ENCODE results near the gene NMT2.

GRCh38 chr10:15201589-15202300 is 33.3 kb upstream of the NMT2 start:
- TF ChIP-seq, protein P1, sequence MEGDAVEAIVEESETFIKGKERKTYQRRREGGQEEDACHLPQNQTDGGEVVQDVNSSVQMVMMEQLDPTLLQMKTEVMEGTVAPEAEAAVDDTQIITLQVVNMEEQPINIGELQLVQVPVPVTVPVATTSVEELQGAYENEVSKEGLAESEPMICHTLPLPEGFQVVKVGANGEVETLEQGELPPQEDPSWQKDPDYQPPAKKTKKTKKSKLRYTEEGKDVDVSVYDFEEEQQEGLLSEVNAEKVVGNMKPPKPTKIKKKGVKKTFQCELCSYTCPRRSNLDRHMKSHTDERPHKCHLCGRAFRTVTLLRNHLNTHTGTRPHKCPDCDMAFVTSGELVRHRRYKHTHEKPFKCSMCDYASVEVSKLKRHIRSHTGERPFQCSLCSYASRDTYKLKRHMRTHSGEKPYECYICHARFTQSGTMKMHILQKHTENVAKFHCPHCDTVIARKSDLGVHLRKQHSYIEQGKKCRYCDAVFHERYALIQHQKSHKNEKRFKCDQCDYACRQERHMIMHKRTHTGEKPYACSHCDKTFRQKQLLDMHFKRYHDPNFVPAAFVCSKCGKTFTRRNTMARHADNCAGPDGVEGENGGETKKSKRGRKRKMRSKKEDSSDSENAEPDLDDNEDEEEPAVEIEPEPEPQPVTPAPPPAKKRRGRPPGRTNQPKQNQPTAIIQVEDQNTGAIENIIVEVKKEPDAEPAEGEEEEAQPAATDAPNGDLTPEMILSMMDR (conservative IDR thresholded peaks at IDR 0.05; ENCODE audit: low read depth in 2 of 2): no peak
- no peak for TF ChIP-seq CREB1 (CRISPR knock-in tag; IDR thresholded peaks at IDR 0.05; ENCODE audit: low read depth)
- no peak for TF ChIP-seq POLR2AphosphoS5 (IDR thresholded peaks at IDR 0.05; ENCODE audit: low read depth)
- no peak for TF ChIP-seq REST (IDR thresholded peaks at IDR 0.05; ENCODE audit: unreplicated experiment)
- TF ChIP-seq ZNF462 (CRISPR knock-in tag; IDR thresholded peaks at IDR 0.05): no peak
- no peak for TF ChIP-seq EZH2phosphoT487 (IDR thresholded peaks at IDR 0.05; ENCODE audit: unreplicated experiment)
- no peak for TF ChIP-seq EZH2 (IDR thresholded peaks at IDR 0.05; ENCODE audit: low read depth, unreplicated experiment)
- no peak for TF ChIP-seq ETS1 (IDR thresholded peaks at IDR 0.05)
- TF ChIP-seq JUNB (IDR thresholded peaks at IDR 0.05; ENCODE audit: unreplicated experiment): no peak
- TF ChIP-seq NANOG (IDR thresholded peaks at IDR 0.05; ENCODE audit: borderline replicate concordance): no peak
- no peak for TF ChIP-seq STAT1 (IDR thresholded peaks at IDR 0.05; ENCODE audit: unreplicated experiment)
- no peak for TF ChIP-seq ZNF114 (CRISPR knock-in tag; IDR thresholded peaks at IDR 0.05)
- TF ChIP-seq ZNF331 (CRISPR knock-in tag; IDR thresholded peaks at IDR 0.05; ENCODE audit: low read depth): no peak
